Lower leg skin (tissue), 4 donors: Measurements from ENCODE around the gene ZDHHC6. TPM values are rescaled to one million over a fixed set of nuclear protein-coding genes. Genes with fewer than 3 reads are reported as not detected.

ENCODE experiments used
- DNase-seq, 2 donors: peaks; one replicate each; pipeline ENCODE4 v3.0.0-alpha.2; 2019; ENCODE audit warnings: low spot score in 2 of 2
- H3K4me3 ChIP-seq: fragments of 200-600 bp; sonication (generic); 2 replicates; pipeline ENCODE4 v1.5.1; 2017; ENCODE audit warnings: mild to moderate bottlenecking, low read depth; ENCODE audit not compliant: poor library complexity, severe bottlenecking
- CTCF ChIP-seq, 3 donors: fragments of 450-650 bp; IDR thresholded peaks; one replicate each; pipeline ENCODE4 v1.5.1; 2016; ENCODE audit warnings: antibody characterized with exemption in 3 of 3, mild to moderate bottlenecking in 3 of 3, moderate library complexity in 2 of 3
- POLR2A ChIP-seq, 2 donors: fragments of 450-650 bp; IDR thresholded peaks; one replicate each; pipeline ENCODE4 v1.6.1; 2016 to 2017; ENCODE audit warnings: antibody characterized with exemption in 2 of 2, mild to moderate bottlenecking in 1 of 2, moderate library complexity in 1 of 2
- WGBS, 2 donors: methylation state at CpG; one replicate each; pipeline ENCODE4 v1.1.5; 2018; 5-methylcytosine and 5-hydroxymethylcytosine counted together
- intact Hi-C: fragments of 100-400 bp; cut with DNase I; formaldehyde crosslinking; loops from one replicate; pipeline ENCODE4 v1.15.0; 2023; ENCODE audit warnings: low total_unique reads
- total RNA-seq, 4 donors: library from RNA; depleted of rRNA; stranded (reverse); fragments of >200 nt; gene quantifications; one replicate each; pipeline ENCODE4 v1.1.0, GENCODE V29; 2016

ZDHHC6 gene
- total RNA-seq, 4 donors from 2014 or later, result 10.0 to 30.6 (median 15.8) TPM

GRCh38 chr10:112484399-112484798 is 37.7 kb upstream of the ZDHHC6 start:
- DNase-seq, result no peak
- no peak for TF ChIP-seq CTCF (IDR thresholded peaks at IDR 0.05)
- TF ChIP-seq POLR2A (IDR thresholded peaks at IDR 0.05), result no peak
- intact Hi-C loops, result no loop called here
- no peak overlapping the region for H3K4me3 ChIP-seq
- WGBS, 2 donors, result 92 to 94% methylated on average over 2 of the region's 2 CpGs

GRCh38 chr10:112481602-112482001 is 34.9 kb upstream of the ZDHHC6 start:
- DNase-seq, result no peak
- intact Hi-C loops, result no loop called here
- H3K4me3 ChIP-seq, result no peak overlapping the region
- 76 to 82% methylated on average over 3 of the region's 3 CpGs for WGBS, 2 donors
- no peak for TF ChIP-seq CTCF (IDR thresholded peaks at IDR 0.05)
- no peak for TF ChIP-seq POLR2A (IDR thresholded peaks at IDR 0.05)

- H3K4me3 ChIP-seq, result no peak overlapping the region
- no peak for DNase-seq
- 69 to 72% methylated on average over 3 of the region's 3 CpGs for WGBS, 2 donors
- intact Hi-C loops, result no loop called here
- TF ChIP-seq CTCF (IDR thresholded peaks at IDR 0.05) (no peak), POLR2A (IDR thresholded peaks at IDR 0.05) (no peak)
Observed at GRCh38 chr10:112475575-112476218, 29.0 kb upstream of the ZDHHC6 start.

GRCh38 chr10:112471878-112472487 is 25.3 kb upstream of the ZDHHC6 start:
- DNase-seq, result no peak
- intact Hi-C loops, result no loop called here
- TF ChIP-seq POLR2A (IDR thresholded peaks at IDR 0.05) (no peak), CTCF (IDR thresholded peaks at IDR 0.05) (peak in 1 of 3 donors; percentile 17)
- 20 to 22% methylated on average over 4 of the region's 4 CpGs for WGBS, 2 donors
- H3K4me3 ChIP-seq, result no peak overlapping the region

GRCh38 chr10:112467541-112468075 is 20.9 kb upstream of the ZDHHC6 start:
- 91 to 92% methylated on average over 1 of the region's 1 CpG for WGBS, 2 donors
- no peak for DNase-seq
- intact Hi-C loops, result no loop called here
- TF ChIP-seq CTCF (IDR thresholded peaks at IDR 0.05), result no peak
- no peak for TF ChIP-seq POLR2A (IDR thresholded peaks at IDR 0.05)
- no peak overlapping the region for H3K4me3 ChIP-seq
